GM12874 (cell line): Measurements from ENCODE around the gene DDX59.

Source experiments
- TF ChIP-seq, protein P1 (sequence below): IDR thresholded peaks from 2 replicates; pipeline ENCODE4 v1.5.1; 2011; ENCODE audit warnings: low read depth, mild to moderate bottlenecking, control low read depth, low read length, moderate library complexity; ENCODE audit not compliant: insufficient read depth

Gene DDX59

DNA sequence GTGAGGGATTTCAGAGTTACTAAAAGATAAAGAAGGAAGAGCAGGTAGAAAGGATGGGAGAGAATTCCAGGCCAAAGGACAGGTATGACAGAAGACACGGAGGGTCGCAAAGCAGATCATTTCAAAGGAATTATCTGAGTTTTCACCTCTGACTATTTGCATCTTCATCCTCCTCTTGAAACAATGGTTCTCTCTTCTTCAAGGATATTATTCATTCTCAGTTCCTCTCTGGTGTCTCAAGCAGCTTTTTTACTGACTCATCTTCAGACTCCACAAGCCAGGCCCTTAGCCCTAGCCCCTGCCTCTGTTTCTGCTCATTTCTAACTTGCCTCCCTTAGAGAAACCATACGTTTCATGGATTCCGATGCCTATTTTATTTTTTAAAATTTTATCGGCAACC is 15.0 kb downstream of the DDX59 start:
- TF ChIP-seq, protein P1, sequence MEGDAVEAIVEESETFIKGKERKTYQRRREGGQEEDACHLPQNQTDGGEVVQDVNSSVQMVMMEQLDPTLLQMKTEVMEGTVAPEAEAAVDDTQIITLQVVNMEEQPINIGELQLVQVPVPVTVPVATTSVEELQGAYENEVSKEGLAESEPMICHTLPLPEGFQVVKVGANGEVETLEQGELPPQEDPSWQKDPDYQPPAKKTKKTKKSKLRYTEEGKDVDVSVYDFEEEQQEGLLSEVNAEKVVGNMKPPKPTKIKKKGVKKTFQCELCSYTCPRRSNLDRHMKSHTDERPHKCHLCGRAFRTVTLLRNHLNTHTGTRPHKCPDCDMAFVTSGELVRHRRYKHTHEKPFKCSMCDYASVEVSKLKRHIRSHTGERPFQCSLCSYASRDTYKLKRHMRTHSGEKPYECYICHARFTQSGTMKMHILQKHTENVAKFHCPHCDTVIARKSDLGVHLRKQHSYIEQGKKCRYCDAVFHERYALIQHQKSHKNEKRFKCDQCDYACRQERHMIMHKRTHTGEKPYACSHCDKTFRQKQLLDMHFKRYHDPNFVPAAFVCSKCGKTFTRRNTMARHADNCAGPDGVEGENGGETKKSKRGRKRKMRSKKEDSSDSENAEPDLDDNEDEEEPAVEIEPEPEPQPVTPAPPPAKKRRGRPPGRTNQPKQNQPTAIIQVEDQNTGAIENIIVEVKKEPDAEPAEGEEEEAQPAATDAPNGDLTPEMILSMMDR, result no peak

DNA sequence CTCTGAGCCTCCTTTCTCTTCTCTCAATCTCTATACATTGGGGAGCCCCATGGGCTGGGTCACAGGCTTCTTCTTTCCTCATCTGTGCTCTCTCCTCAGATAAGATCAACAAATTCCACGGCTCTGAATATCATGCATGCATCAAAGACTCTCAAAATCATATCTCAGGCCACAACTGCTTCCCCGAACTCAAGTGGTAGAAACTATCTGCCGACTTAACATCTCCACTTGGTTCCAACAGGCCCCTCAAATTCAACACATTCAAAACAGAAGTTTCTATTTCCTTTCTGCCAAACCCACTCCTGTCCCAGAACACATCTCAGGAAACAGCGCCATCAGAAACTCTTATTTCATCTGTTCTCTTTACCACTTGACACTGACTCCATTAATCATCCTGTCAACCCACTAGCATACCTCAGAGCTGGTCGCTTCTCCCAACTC is 16.7 kb downstream of the DDX59 start:
- TF ChIP-seq, protein P1, result no peak

DNA sequence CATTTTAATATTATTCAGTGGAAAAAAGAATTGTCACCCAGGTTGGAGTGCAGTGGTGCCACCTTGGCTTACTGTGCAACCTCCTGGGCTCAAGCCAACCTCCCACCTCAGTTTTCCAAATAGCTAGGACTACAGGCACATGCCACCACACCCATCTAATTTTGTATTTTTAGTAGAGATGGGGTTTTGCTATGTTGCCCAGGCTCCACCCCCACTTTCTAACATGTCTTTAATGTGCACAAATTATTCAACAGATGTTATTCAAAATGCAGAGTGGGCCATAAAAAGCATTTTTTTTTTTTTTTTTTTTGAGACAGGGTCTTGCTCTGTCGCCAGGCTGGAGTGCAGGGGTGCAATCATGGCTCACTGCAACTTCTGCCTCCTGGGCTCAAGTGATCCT is 17.3 kb downstream of the DDX59 start:
- TF ChIP-seq, protein P1, result no peak

DNA sequence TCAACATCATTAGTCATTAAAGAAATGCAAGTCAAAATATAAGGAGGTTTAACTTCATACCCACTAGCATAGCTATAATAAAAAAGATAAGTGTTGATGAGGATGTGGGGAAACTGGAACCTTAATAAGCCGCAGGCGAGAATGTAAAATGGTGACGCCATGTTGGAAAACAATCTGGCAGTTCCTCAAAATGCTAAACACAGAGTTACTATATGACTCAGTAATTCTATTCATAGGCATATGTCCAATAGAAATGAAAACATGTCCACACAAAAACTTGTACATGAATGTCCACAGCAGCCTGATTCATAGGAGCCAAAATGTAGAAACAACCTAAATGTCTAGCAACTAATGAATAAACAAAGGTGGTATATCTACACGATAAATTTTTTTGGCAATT is 23.2 kb downstream of the DDX59 start:
- TF ChIP-seq, protein P1, result no peak

DNA sequence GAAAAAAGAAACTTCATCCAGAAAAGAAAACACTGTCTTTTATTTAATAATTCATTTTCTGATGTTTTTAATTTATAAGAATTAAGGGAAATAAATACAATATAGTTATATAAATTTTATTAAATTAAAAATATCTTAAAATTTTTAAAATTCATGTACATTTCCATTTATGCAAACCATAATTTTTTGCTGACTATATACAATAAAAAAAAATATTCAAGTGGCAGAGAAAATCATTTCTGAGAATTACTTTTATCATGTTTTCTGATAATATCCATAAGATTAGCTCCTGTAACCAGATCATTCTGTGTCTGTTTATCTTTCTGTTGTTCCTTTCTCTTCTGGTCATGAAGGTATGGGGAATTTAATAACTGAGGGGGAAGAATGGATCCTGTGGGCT is 25.7 kb downstream of the DDX59 start:
- TF ChIP-seq, protein P1, result no peak

DNA sequence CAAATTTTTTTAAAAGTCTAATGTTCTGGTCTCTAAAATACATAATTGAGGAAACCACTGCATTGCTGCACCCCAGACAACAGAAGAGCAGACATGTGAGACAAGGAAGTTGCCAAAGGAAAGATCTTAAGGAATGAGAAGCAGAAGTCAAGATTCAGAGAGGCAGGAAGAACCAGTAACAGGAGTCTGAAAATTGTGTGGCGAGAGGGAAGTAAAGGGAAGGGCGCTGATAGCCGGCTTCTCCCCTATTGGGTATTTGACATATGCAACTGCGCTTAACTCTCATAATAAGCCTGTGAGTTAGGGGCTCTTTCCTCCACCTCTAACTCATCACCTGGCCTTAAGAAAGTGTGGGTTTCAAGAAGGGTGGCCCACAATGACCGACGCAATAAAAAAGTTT is 27.2 kb downstream of the DDX59 start:
- TF ChIP-seq, protein P1, result no peak

DNA sequence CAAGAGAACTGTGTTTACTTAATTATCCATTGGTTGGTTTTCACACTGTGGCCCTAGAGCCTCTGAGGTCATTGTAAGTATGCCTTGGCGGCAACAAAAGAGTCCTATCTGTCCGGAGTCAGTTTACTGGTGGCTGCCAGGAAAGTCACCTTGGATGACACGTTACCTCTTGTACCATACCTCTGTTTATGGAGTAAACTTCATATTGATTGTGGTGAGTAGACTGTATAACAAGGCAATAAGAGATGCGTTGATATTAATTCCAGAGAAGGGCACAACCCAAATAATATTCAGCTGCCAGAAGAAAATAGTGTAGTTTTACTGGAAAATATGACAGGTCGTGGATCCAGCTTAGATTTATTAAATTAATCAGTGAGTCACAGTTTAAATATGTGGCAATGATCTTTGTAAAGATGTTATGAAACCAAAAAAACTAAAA is 28.7 kb downstream of the DDX59 start:
- TF ChIP-seq, protein P1, result no peak

GRCh38 chr1:200640373-200640962 is 29.2 kb downstream of the DDX59 start:
- TF ChIP-seq, protein P1, result no peak
